Measurements from ENCODE around the gene ZFTA.

GRCh38 chr11:63729326-63729725, 39.2 kb downstream of the ZFTA start:
- TF ChIP-seq, protein P1, sequence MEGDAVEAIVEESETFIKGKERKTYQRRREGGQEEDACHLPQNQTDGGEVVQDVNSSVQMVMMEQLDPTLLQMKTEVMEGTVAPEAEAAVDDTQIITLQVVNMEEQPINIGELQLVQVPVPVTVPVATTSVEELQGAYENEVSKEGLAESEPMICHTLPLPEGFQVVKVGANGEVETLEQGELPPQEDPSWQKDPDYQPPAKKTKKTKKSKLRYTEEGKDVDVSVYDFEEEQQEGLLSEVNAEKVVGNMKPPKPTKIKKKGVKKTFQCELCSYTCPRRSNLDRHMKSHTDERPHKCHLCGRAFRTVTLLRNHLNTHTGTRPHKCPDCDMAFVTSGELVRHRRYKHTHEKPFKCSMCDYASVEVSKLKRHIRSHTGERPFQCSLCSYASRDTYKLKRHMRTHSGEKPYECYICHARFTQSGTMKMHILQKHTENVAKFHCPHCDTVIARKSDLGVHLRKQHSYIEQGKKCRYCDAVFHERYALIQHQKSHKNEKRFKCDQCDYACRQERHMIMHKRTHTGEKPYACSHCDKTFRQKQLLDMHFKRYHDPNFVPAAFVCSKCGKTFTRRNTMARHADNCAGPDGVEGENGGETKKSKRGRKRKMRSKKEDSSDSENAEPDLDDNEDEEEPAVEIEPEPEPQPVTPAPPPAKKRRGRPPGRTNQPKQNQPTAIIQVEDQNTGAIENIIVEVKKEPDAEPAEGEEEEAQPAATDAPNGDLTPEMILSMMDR (conservative IDR thresholded peaks at IDR 0.05), result no peak
- no peak for TF ChIP-seq EZH2 (IDR thresholded peaks at IDR 0.05; ENCODE audit: low read depth)
